Cerebellar nuclear complex (tissue), 1 donor: ENCODE data around the gene ANK3.

Source experiments
- DNase-seq, 2 experiments: peaks; one replicate each; lab custom pipeline; 2025; lab: John Stamatoyannopoulos, UW

The ANK3 gene

DNA sequence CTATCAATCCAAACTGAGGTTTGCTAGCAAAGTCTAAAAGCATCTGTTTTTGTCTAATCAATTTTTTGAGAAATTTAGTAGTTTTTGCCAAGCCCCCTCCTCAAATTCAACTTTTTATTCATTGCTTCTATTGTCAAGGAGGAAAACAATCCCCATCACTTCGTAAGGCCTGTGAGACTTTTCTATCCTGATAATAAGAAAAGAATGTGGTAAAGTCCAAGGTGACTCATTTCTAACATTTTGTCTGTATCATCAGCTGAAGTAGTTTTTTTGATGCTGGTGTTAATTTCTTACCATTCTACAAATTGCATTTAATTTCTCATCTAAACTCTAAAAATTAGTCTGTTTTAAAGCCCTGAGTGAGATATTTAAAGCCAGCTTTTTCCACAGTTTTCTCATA lies 11.7 kb downstream of the ANK3 start:
- DNase-seq, result no peak

GRCh38 chr10:60377042-60377352 lies 12.7 kb downstream of the ANK3 start:
- no peak for DNase-seq

- DNase-seq, result no peak
These were observed 13.2 kb downstream of the ANK3 start for GRCh38 chr10:60376221-60377041.

DNA sequence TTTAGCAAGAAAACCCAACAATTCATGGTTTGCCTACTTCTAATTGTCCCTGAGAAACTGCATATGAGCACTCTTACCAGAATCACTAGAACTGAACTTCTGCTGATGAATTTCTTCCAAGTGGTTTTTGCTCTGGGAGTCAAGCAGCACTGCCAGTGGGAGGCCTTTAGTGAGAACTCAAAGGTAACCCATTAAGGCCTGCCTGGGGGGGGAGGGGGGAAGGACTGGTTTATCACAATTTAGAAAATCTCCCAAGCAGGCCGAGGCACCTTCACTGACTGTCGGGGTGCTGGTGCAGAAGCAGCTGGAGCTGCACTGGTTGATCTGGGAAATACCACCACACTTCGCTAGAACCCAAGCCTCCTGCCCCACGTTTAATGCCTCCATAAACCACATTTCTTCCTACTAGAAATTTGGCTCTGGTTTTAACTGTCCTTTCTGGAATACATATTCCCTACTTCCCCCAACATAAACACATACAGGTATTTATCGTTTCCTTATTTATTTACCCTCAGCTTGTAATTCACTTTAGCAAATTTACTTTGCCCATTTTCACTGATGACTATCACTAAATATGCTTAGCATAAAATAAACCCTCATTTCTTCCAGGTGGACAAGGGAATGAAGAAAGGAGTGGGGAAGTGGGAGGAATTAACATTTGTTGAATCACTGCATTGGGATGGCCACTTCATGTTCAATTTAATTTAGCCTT lies 14.2 kb downstream of the ANK3 start:
- DNase-seq, result no peak

DNA sequence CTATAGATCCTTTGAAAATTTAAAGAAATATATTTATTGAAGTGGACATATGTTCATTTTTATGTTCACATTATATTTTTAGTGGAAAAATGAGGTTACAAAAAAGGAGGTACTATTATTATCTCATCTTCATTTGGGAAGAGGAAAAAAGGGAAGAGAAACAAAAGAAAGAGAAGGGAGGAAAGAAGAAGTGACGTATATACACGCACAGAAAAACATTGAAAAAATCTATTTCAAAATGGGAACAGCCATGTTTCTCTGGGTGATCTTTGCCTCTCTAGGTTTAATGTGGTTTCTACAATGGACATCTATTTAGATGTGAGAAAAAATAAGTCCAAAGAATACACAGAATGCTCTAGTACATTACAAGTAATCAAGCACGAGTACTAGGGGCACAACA lies 14.8 kb downstream of the ANK3 start:
- no peak for DNase-seq

GRCh38 chr10:60372436-60372835 lies 17.2 kb downstream of the ANK3 start:
- no peak for DNase-seq

GRCh38 chr10:60369547-60369930 lies 20.1 kb downstream of the ANK3 start:
- no peak for DNase-seq

DNA sequence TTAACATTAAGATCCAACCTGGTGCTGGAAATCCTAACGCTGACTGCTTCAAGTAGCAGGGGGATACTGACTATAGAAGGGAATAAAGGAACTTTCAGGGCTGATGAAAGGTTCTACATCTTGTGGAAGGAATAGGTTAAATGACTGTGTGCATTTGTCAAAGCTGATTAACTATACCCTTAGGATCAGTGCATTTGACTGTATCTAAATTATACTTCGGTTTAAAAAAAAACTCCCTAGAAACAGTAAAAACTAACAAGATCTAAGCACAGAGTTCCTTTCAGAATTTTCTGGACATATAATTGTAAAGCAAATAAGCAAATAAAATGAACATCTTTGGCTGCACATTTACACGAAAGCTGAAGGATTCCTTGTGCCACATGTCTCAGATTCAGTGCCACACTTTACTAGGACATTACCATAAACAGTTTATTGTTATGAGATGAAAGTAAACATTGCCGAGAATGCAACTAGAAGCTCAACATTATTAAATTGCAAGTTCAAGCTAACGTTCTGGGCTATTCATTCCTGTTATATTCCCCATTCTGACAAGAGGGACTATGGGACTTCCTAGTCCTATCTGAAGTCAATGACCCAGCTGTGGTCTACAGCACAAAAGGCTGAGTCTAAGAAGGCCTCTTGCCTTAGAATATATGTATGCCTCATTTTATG lies 20.7 kb downstream of the ANK3 start:
- no peak for DNase-seq

DNA sequence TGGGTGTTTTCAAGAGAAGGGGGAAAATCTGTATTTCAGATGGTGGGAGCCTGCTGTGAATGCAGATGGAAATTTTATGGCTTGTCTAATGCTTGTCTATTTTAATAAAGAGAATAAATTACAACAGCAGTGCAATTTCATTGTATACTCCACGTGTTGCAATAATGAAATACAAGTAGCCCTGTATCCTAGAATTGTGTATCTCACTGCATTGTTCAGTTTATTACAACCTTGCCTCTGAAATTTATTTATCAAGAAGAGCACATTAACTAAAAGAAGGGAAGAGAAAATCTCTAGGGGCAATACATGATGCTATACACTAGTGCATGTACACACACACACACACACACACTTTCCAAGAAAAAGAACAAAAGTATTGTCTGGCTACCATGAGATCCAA lies 21.8 kb downstream of the ANK3 start:
- DNase-seq, result peak in 1 of 2 experiments; percentile 61

- no peak for DNase-seq
These were observed 22.2 kb downstream of the ANK3 start for GRCh38 chr10:60367431-60367830.

DNA sequence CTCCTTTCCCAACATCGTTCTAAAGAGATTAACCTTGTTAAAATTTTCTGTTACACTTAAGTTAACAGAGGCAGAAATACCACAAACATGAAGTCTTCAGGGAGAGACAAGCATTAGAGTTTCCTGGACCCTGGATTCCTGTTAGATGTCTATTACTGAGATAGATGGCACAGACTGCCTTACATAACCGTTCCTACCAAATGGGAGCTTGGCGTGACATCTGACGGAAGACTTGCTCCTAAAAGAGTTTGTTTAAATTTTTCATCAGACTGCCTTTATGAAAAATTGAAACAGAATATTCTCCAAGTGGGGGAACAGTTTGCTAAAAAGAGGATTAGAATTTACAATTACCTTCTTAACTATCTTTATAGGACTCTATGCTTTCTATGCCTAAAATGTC lies 22.7 kb downstream of the ANK3 start:
- DNase-seq, result peak in 1 of 2 experiments; percentile 61

DNA sequence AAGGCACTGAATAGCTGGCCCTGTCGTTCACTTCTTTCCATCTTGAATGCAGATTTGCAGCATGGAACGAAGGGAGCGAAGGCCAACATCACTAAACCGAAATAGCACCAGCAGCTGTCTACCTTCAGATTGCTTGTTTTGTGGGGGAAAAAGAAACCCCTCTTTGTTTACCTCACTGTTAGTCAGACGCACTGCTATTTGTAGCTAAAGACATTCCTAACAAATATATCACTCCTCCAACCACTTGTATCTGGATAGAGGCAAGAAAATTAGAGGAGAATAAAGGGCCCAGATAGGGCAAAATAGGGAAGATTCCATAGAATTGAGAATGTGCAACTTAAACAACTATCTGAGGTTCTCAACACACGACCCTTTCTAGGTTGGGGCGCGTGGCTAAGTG lies 26.5 kb downstream of the ANK3 start:
- no peak for DNase-seq

GRCh38 chr10:60362461-60362860 lies 27.2 kb downstream of the ANK3 start:
- no peak for DNase-seq

- DNase-seq, result no peak
These were observed 30.6 kb downstream of the ANK3 start for GRCh38 chr10:60359066-60359465.

GRCh38 chr10:60358282-60358681 lies 31.4 kb downstream of the ANK3 start:
- no peak for DNase-seq

DNA sequence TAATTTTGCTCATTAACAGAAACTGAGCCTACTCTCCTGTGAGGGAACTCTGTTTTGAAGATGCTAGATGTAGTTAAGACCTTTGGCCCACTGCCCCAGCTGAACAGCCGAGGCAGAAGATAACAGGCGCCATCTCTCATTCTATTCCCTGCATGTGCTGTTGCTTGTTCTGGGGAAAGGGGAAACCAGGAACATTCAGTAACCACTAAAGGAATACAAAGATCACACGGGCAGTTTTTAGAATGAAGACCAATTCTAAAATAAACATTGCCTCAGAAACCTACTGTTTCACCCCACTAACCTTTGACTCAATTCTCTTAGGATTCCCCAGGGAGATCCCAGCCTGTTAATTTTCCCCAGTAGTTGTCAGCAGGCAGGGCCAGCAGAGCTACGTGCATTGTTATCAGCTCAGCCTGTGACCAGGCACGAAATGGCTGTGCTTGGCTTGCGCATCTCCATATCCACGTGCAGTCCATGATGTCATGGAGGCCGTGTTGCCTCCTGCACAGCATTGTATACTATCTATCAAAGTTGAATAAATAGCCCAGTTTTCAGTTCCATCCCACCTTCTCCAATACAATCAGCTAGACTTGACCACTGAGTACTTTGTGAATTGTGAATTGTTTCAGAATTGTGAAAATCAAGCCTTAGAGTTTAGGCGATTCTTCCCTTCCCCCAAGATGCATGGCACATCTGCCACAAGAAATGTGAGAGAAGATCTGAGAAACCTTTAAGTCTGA lies 36.0 kb downstream of the ANK3 start:
- no peak for DNase-seq

DNA sequence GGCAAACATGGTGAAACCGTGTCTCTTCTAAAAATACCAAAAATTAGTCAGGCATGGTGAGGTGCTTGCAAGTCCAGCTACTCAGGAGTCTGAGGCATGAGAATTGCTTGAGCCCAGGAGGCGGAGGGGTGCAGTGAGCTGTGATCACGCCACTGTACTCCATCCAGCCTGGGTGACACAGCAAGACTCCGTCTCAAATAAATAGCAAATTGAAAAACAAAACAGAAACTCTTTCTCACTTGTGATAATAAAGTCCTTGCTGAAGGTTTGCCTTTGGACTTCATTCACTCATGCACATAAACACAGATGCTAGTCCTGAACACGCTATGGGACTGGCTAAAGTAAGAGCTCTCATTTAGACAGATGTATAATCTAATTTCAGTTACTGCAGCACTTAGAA lies 37.6 kb downstream of the ANK3 start:
- DNase-seq, result no peak

DNA sequence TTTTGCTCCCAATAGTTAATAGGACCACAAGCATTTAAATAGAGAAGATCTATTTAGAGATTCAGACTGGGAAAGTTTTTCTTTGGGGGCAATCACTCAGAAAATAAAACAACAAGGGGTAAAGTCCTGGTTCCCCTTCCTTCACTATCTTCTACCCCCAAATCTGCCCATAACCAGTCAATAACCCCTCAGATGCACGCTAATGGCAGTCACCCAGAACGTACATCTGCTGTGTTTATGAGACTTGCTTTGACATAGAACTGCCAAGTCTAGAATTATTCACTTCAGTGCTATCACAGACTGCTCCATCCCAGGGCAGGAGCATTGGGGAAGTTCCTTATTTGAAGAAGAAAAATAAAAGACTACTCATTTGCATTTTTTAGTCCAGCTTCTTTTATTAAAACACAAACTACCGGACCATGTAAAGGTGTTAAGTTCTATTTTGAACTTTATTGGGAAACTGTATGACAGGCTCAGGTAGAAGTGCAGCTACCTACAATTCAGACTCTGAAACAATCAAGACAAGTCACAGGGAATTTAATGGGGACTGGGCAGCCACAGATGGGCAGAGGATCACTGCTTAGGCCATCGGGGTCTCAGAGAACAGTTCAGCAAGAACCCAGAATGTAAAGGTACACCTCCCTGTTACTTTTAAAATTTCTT lies 38.4 kb downstream of the ANK3 start:
- DNase-seq, result peak; percentile 32 to 72

- no peak for DNase-seq
These were observed 39.3 kb downstream of the ANK3 start for GRCh38 chr10:60350400-60350799.

GRCh38 chr10:60349426-60349825 lies 40.2 kb downstream of the ANK3 start:
- no peak for DNase-seq

DNA sequence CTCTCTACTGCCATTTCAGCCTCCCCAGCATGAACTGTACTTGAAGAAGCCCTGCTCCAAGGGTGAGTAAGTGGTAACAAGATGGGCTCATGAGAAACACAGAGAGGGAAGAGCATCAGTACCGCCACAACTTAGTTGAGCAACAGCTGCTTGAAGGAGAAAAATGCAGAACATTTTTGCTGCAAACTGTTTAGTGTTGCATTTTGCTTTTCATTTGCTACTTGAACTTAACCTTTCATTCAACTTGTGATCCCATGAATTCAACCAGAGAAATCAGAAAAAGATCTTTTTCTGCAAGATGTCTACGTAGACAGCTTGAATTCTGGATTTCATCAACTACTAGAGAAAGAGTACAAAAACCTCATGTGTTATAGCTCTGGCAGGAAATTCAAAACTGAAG lies 40.7 kb downstream of the ANK3 start:
- no peak for DNase-seq

DNA sequence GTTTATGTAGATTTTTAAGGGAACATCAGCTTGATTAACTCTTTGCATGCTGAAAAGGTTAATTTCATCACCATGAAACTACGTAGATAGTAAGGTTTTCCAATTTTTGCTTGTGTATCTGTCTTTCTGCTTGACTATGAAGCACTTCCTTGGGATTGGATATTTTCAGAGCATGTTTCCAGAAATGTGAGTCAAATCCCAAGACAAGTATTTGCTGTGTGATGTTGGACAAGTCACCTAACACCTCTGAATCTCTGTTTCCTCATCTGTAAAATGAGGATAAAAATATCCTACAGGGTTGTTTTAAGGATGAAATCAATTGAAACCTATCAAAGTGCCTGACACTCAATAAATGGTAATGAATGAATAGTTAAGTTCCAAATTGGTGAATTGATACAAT lies 42.4 kb downstream of the ANK3 start:
- no peak for DNase-seq
